ENCODE results near the gene MBD5.
"Not testable (repeated sequence)": the region's sequence is repeated elsewhere in the genome, so short reads cannot be mapped to it uniquely, and the experiment has no call there.

Gene MBD5

GRCh38 chr2:148021059-148021861, at the start of gene MBD5:
Gene MBD5, plus strand, starts transcription at chr2:148021091.
- peak; percentile 49 for DNase-seq

- no peak for DNase-seq
These were observed 44.8 kb upstream of the MBD5 start for GRCh38 chr2:147976102-147976501.

- no peak for DNase-seq
These were observed 43.2 kb upstream of the MBD5 start for GRCh38 chr2:147977679-147978078.

- no peak for DNase-seq
These were observed 39.9 kb upstream of the MBD5 start for GRCh38 chr2:147980940-147981528.

GRCh38 chr2:147989102-147989501, 31.8 kb upstream of the MBD5 start:
- DNase-seq, result no peak

GRCh38 chr2:147989809-147990403, 31.0 kb upstream of the MBD5 start:
- peak; percentile 9 for DNase-seq

GRCh38 chr2:147994965-147995364, 25.9 kb upstream of the MBD5 start:
- DNase-seq, result not testable (repeated sequence)

GRCh38 chr2:147996828-147997227, 24.1 kb upstream of the MBD5 start:
- no peak for DNase-seq

GRCh38 chr2:147998203-147998602, 22.7 kb upstream of the MBD5 start:
- no peak for DNase-seq

GRCh38 chr2:147999126-147999525, 21.8 kb upstream of the MBD5 start:
- DNase-seq, result no peak

- no peak for DNase-seq
These were observed 20.8 kb upstream of the MBD5 start for GRCh38 chr2:148000095-148000494.

GRCh38 chr2:148002420-148002819, 18.5 kb upstream of the MBD5 start:
- DNase-seq, result not testable (repeated sequence)

GRCh38 chr2:148006249-148007007, 14.5 kb upstream of the MBD5 start:
- DNase-seq, result no peak

GRCh38 chr2:148007219-148007900, 13.5 kb upstream of the MBD5 start:
- DNase-seq, result no peak

GRCh38 chr2:148008411-148008810, 12.5 kb upstream of the MBD5 start:
- not testable (repeated sequence) for DNase-seq

GRCh38 chr2:148013876-148014275, 7.0 kb upstream of the MBD5 start:
- DNase-seq, result no peak

- no peak for DNase-seq
These were observed 6.3 kb upstream of the MBD5 start for GRCh38 chr2:148014616-148015015.

- DNase-seq, result peak; percentile 98
These were observed 506 bp upstream of the MBD5 start, which contains the start of gene ORC4 for GRCh38 chr2:148020111-148021058. Gene ORC4, minus strand, starts transcription at chr2:148020737. Its CDS starts 44,779 bp downstream, at chr2:147975958.

- no peak for DNase-seq
These were observed 995 bp downstream of the MBD5 start for GRCh38 chr2:148021886-148022285.

GRCh38 chr2:148022351-148022750, 1.5 kb downstream of the MBD5 start:
- DNase-seq, result no peak

- DNase-seq, result no peak
These were observed 2.0 kb downstream of the MBD5 start for GRCh38 chr2:148022882-148023281.
